Testis (tissue), 2 donors: ENCODE results near the gene HES1.

Experiments
- POLR2A ChIP-seq: fragments of 450-650 bp; IDR thresholded peaks from one replicate; pipeline ENCODE4 v1.6.1; 2017; ENCODE audit warnings: antibody characterized with exemption, mild to moderate bottlenecking, moderate library complexity
- TF ChIP-seq, protein P1 (sequence below), 3 experiments: fragments of 450-650 bp in 2 of 3; fragments of 200-600 bp in 1 of 3; sonication (generic) in 1 of 3; IDR thresholded peaks; one replicate each; pipeline ENCODE4 v1.5.1; 2016 to 2019; ENCODE audit warnings: antibody characterized with exemption in 3 of 3, mild to moderate bottlenecking in 2 of 3, moderate library complexity in 1 of 3

DNA sequence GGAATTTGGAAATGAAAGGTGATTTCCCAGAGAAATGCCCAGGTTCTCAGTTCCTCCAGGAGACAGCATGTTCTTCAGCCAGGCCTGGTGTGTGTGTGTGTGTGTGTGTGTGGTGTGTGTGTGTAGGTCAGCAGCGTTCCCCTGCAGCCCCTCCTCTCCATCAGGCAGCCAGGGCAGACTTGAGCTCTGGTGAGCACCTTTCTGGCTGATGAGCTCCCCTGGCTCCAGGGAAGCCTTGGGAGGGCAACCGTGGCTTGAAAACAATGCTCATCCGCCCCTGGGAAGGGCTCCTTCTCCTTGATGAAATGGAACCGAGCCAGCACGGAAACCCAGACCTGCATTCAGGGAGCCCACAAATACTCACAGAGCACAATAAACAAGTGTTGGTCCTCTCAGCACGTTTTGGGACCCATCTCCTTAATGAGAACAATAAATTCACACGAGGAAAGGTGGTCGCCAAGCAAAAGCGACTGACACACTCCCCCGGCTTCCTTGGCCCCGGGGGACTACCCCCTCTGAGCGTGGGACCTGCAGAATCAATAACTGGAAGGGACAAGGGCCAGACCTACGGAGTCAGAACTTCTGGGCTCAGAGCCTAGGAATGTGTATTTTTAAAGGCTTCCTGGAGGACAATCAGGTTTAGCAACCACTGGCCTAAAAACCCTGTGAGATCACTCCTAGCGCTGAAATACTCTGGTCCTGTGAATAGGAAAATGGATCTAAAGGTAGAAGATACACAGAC, 38.6 kb upstream of the HES1 start:
- TF ChIP-seq, protein P1, sequence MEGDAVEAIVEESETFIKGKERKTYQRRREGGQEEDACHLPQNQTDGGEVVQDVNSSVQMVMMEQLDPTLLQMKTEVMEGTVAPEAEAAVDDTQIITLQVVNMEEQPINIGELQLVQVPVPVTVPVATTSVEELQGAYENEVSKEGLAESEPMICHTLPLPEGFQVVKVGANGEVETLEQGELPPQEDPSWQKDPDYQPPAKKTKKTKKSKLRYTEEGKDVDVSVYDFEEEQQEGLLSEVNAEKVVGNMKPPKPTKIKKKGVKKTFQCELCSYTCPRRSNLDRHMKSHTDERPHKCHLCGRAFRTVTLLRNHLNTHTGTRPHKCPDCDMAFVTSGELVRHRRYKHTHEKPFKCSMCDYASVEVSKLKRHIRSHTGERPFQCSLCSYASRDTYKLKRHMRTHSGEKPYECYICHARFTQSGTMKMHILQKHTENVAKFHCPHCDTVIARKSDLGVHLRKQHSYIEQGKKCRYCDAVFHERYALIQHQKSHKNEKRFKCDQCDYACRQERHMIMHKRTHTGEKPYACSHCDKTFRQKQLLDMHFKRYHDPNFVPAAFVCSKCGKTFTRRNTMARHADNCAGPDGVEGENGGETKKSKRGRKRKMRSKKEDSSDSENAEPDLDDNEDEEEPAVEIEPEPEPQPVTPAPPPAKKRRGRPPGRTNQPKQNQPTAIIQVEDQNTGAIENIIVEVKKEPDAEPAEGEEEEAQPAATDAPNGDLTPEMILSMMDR (IDR thresholded peaks at IDR 0.05), result no peak
- no peak for TF ChIP-seq POLR2A
